SK-N-SH treated with all-trans-retinoic acid at 6 μM for 48 hours (cell line): ENCODE data around the gene CD5L.

Experiments used
- ESRRG ChIP-seq: fragments of 250-450 bp; sonication (Bioruptor Pico); IDR thresholded peaks from 2 replicates; pipeline ENCODE4 v1.6.1; 2021; ENCODE audit warnings: mild to moderate bottlenecking
- TCF4 ChIP-seq: fragments of 250-450 bp; sonication (Bioruptor Pico); IDR thresholded peaks from 2 replicates; pipeline ENCODE4 v1.8.0; 2021; ENCODE audit warnings: mild to moderate bottlenecking, moderate library complexity, borderline replicate concordance
- ZFP3 ChIP-seq: fragments of 250-450 bp; sonication (Bioruptor Pico); IDR thresholded peaks from 2 replicates; pipeline ENCODE4 v1.5.0; 2020; ENCODE audit warnings: mild to moderate bottlenecking, moderate library complexity
- ZFP30 ChIP-seq: fragments of 450-650 bp; formaldehyde crosslinking; IDR thresholded peaks from 2 replicates; pipeline ENCODE4 v1.5.0; 2022; ENCODE audit warnings: mild to moderate bottlenecking, moderate library complexity
- TF ChIP-seq, protein P1 (sequence below): fragments of 250-450 bp; sonication (Bioruptor Pico); IDR thresholded peaks from 2 replicates; pipeline ENCODE4 v1.8.0; 2020; ENCODE audit warnings: mild to moderate bottlenecking, moderate library complexity, borderline replicate concordance

DNA sequence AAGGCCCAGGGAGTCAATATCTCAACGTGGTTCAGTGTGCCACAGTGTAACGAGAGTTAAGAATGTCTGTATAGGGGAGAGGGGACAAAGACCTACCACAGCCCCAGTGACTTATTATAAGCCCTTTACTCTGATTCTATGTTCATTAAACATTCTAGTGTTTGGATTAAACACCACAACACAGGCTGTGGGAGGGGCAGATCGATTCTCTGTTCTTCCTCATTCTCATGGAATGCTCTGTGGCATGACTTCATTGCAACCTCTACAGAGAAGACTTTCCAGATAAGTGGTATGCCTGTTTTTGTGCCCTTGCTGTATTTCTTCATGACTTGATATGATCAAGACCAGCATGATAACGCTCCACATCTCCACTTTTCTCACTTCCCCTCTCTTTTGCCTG, 39.0 kb upstream of the CD5L start:
- TF ChIP-seq, protein P1, sequence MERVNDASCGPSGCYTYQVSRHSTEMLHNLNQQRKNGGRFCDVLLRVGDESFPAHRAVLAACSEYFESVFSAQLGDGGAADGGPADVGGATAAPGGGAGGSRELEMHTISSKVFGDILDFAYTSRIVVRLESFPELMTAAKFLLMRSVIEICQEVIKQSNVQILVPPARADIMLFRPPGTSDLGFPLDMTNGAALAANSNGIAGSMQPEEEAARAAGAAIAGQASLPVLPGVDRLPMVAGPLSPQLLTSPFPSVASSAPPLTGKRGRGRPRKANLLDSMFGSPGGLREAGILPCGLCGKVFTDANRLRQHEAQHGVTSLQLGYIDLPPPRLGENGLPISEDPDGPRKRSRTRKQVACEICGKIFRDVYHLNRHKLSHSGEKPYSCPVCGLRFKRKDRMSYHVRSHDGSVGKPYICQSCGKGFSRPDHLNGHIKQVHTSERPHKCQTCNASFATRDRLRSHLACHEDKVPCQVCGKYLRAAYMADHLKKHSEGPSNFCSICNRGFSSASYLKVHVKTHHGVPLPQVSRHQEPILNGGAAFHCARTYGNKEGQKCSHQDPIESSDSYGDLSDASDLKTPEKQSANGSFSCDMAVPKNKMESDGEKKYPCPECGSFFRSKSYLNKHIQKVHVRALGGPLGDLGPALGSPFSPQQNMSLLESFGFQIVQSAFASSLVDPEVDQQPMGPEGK (CRISPR knock-in tag), result no peak
- TF ChIP-seq TCF4 (CRISPR knock-in tag) (no peak), ESRRG (CRISPR knock-in tag) (no peak), ZFP30 (no peak), ZFP3 (CRISPR knock-in tag) (no peak)
